Skeletal muscle cell (primary cell): ENCODE data around the gene ARL5B.
"Not testable (repeated sequence)": the region's sequence is repeated elsewhere in the genome, so short reads cannot be mapped to it uniquely, and the experiment has no call there.

Source experiments
- DNase-seq: peaks from one replicate; pipeline ENCODE4 v3.0.0-alpha.2; 2010; ENCODE audit warnings: low read depth
- H3K4me3 ChIP-seq: 2 replicates; pipeline ENCODE4 v1.5.1; 2011; ENCODE audit warnings: low read depth, mild to moderate bottlenecking, control low read depth, low read length, moderate library complexity

Gene ARL5B

GRCh38 chr10:18659125-18659818 lies at the start of gene ARL5B:
Gene ARL5B (plus strand): TSS chr10:18659431. CDS start chr10:18659638, 207 bp downstream.
- H3K4me3 ChIP-seq = peak within 1 kb of the TSS; percentile 96
- peak; percentile 97 for DNase-seq

- DNase-seq = peak; percentile 36
- no peak overlapping the region for H3K4me3 ChIP-seq
Observed at GRCh38 chr10:18610517-18610916, 48.7 kb upstream of the ARL5B start.

- no peak overlapping the region for H3K4me3 ChIP-seq
- no peak for DNase-seq
Observed at GRCh38 chr10:18611168-18611567, 48.1 kb upstream of the ARL5B start.

- no peak for DNase-seq
- H3K4me3 ChIP-seq = no peak overlapping the region
Observed at GRCh38 chr10:18615618-18616017, 43.6 kb upstream of the ARL5B start.

GRCh38 chr10:18616337-18616736 lies 42.9 kb upstream of the ARL5B start:
- DNase-seq = no peak
- H3K4me3 ChIP-seq = no peak overlapping the region

GRCh38 chr10:18619016-18619415 lies 40.2 kb upstream of the ARL5B start:
- no peak for DNase-seq
- H3K4me3 ChIP-seq = no peak overlapping the region

- H3K4me3 ChIP-seq = no peak overlapping the region
- DNase-seq = no peak
Observed at GRCh38 chr10:18620856-18621255, 38.4 kb upstream of the ARL5B start.

GRCh38 chr10:18623671-18624070 lies 35.6 kb upstream of the ARL5B start:
- H3K4me3 ChIP-seq, DNase-seq: not testable (repeated sequence)

GRCh38 chr10:18625886-18626285 lies 33.3 kb upstream of the ARL5B start:
- DNase-seq = no peak
- no peak overlapping the region for H3K4me3 ChIP-seq

GRCh38 chr10:18627452-18628018 lies 31.7 kb upstream of the ARL5B start:
- not testable (repeated sequence) for DNase-seq

GRCh38 chr10:18632500-18632899 lies 26.7 kb upstream of the ARL5B start:
- DNase-seq, H3K4me3 ChIP-seq: not testable (repeated sequence)

More at GRCh38 chr10:18627452-18628018, 31.7 kb upstream of the ARL5B start:
- H3K4me3 ChIP-seq = peak overlapping the region; percentile 53

- H3K4me3 ChIP-seq = no peak overlapping the region
- DNase-seq = no peak
Observed at GRCh38 chr10:18635995-18636394, 23.2 kb upstream of the ARL5B start.

GRCh38 chr10:18637400-18637799 lies 21.8 kb upstream of the ARL5B start:
- H3K4me3 ChIP-seq, DNase-seq: not testable (repeated sequence)

GRCh38 chr10:18639719-18640118 lies 19.5 kb upstream of the ARL5B start:
- H3K4me3 ChIP-seq, DNase-seq: not testable (repeated sequence)

GRCh38 chr10:18647151-18647550 lies 12.1 kb upstream of the ARL5B start:
- H3K4me3 ChIP-seq = no peak overlapping the region
- no peak for DNase-seq

- H3K4me3 ChIP-seq = no peak overlapping the region
- DNase-seq = no peak
Observed at GRCh38 chr10:18647945-18648344, 11.3 kb upstream of the ARL5B start.

- no peak overlapping the region for H3K4me3 ChIP-seq
- DNase-seq = no peak
Observed at GRCh38 chr10:18649364-18649959, 9.8 kb upstream of the ARL5B start.

- DNase-seq = no peak
- H3K4me3 ChIP-seq = peak overlapping the region; percentile 68
Observed at GRCh38 chr10:18650404-18650997, 8.7 kb upstream of the ARL5B start.

- peak within 1 kb of the TSS; percentile 68 for H3K4me3 ChIP-seq
- peak; percentile 44 for DNase-seq
Observed at GRCh38 chr10:18651324-18652007, 7.8 kb upstream of the ARL5B start, which contains the start of gene NSUN6. Gene NSUN6 (minus strand): TSS chr10:18651587. CDS start chr10:18651203, 384 bp downstream.

GRCh38 chr10:18653112-18653511 lies 6.1 kb upstream of the ARL5B start:
- DNase-seq = no peak
- H3K4me3 ChIP-seq = no peak overlapping the region
